Measurements from ENCODE around the gene EIF3K. TPM values are rescaled to one million over a fixed set of nuclear protein-coding genes. Genes with fewer than 3 reads are reported as not detected.

The EIF3K gene
- polyA plus RNA-seq, 2 donors, result 248 to 396 TPM

DNA sequence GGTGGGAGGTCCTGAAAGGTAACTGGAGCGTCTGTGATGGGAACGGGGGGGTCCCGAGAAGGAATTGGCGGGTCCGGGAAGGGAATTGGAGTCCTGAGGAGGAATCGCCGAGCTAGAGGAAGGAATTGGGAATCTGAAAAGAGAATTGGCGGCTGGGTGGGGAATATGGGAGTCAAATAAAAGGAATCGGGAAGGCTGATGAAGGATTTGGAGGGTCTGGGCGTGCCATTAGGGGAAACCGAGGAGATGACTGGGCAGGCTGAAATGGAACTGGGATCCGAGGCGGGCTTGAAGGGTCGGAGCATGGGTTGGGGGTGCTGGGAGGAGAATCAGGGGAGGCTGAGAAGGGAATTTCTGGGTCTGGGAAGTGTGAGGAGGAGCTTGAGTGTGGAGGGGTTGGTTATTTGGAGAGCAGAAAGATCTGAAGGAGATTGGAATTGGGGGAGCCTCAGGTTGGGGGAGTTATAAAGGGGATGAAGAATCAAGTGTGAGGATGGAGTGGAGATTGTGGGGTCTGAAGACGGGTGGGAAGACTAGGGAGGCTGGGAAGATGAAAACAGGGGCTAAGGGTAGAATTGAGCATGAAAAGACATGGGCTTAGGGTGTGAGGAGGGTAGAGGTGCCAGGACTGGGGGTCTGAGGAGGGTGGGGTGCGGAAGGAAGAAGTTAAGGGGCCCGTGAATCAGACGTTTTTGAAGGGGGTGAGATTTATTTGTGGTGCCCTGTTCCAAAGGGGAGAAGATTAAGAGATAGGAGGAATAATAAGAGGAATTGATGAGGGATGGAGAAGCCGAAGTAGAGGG, 29.2 kb downstream of the EIF3K start:
- H3K4me3 ChIP-seq (ENCODE audit: low read depth in 1 of 2, low read length in 2 of 2), result peak overlapping the region; percentile 94 to 95
- H3K36me3 ChIP-seq (ENCODE audit: control insufficient read depth in 2 of 2, insufficient read depth in 2 of 2, low read length in 1 of 2), result no peaks in the 10 kb centered on the region
- peaks cover 0 to 10% of the 10 kb centered on the region in 2 donors for H3K4me1 ChIP-seq (ENCODE audit: control insufficient read depth in 2 of 2, insufficient read depth in 2 of 2, low read length in 1 of 2)
- 0 to 1% methylated on average over 19 of the region's 19 CpGs for WGBS, 2 donors
- H3K27me3 ChIP-seq (ENCODE audit: control insufficient read depth in 1 of 2, insufficient read depth in 2 of 2, low read length in 2 of 2), result no peaks in the 10 kb centered on the region
- H3K27ac ChIP-seq (ENCODE audit: low read depth in 2 of 2, low read length in 1 of 2), result peak overlapping the region; percentile 91 to 99
- no peaks in the 10 kb centered on the region for H3K9me3 ChIP-seq (ENCODE audit: control insufficient read depth in 2 of 2, insufficient read depth in 1 of 2, low read depth in 1 of 2, low read length in 1 of 2)

DNA sequence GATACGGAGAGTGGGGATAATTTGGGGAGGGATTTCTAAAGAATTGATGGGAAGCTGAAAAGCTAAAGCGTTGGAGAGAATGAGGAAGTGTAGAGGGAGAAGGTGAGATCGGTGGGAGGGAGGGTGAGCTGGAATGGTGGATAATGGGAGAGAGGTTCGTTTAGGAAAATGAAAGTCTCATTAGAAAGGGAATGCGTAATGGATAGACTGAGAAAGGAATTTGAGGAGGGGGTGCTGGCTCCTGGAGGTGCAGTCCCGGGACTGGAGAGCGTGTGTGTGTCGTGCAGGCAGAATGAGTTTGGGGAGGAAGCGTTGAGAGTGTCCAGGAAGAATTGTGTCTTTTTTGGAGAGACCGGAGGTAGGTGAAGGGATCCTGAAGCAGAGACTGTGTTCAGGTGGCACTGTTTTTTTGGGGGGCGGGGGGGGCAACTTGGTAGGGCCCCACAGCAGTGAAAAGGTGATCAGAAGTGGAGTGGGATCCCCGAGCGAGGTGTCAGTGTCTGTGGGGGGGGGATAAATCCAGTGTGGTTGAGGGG, 29.8 kb downstream of the EIF3K start:
- Histone ChIP-seq H3K4me3 (ENCODE audit: low read depth in 1 of 2, low read length in 2 of 2) (peak overlapping the region; percentile 94 to 95), H3K27me3 (ENCODE audit: control insufficient read depth in 1 of 2, insufficient read depth in 2 of 2, low read length in 2 of 2) (no peaks in the 10 kb centered on the region), H3K9me3 (ENCODE audit: control insufficient read depth in 2 of 2, insufficient read depth in 1 of 2, low read depth in 1 of 2, low read length in 1 of 2) (no peaks in the 10 kb centered on the region), H3K27ac (ENCODE audit: low read depth in 2 of 2, low read length in 1 of 2) (peak overlapping the region; percentile 91 to 99), H3K36me3 (ENCODE audit: control insufficient read depth in 2 of 2, insufficient read depth in 2 of 2, low read length in 1 of 2) (no peaks in the 10 kb centered on the region), H3K4me1 (ENCODE audit: control insufficient read depth in 2 of 2, insufficient read depth in 2 of 2, low read length in 1 of 2) (peaks cover 0 to 10% of the 10 kb centered on the region in 2 donors)
- WGBS, 2 donors, result 1 to 2% methylated on average over 13 of the region's 13 CpGs

DNA sequence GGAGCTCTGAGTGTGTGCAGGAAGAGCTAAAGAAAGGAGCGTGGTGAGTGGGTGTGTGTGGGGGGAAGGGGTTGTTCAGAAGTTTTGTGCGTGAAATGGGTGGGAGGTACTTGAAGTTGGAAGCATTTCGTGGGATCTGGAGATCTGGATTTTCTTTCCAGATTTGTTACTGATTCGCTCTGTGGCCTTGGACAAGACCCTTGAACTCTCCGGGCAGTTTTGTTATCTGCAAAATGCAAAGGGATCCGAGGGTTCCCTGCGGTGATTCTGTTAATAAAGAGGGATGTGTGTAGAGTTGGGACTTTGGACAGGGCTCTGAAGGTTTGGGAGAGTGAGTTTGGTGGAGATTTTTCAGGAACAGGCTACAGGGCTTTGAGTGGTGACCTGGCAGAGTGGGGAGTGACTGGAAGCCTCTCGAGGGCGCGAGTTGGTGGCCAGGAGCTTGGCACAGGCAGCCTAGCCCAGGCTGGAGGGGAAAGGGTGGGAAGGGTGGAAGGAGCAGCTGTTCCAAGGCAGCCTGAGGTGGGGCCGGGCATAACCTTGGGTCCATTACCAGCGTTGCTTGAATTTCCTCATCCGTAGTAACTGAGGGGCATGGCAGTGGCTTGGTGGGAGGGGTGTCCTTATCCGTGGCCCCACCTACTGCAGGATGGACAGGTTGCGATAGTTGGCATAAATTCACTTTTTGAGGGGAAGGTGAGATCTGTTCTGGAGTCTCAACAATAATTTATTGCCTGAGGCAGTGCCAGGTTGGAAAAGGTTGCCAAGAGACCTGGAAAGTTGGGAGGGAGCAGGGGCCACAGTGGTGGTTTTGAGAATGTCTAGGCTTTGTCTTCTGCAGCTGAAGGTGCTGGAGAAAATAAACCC, 30.6 kb downstream of the EIF3K start:
- Histone ChIP-seq H3K4me1 (ENCODE audit: control insufficient read depth in 2 of 2, insufficient read depth in 2 of 2, low read length in 1 of 2) (peaks cover 0 to 10% of the 10 kb centered on the region in 2 donors), H3K27ac (ENCODE audit: low read depth in 2 of 2, low read length in 1 of 2) (peak overlapping the region; percentile 91 to 99), H3K27me3 (ENCODE audit: control insufficient read depth in 1 of 2, insufficient read depth in 2 of 2, low read length in 2 of 2) (no peaks in the 10 kb centered on the region), H3K9me3 (ENCODE audit: control insufficient read depth in 2 of 2, insufficient read depth in 1 of 2, low read depth in 1 of 2, low read length in 1 of 2) (no peaks in the 10 kb centered on the region), H3K4me3 (ENCODE audit: low read depth in 1 of 2, low read length in 2 of 2) (peak overlapping the region; percentile 94 to 95), H3K36me3 (ENCODE audit: control insufficient read depth in 2 of 2, insufficient read depth in 2 of 2, low read length in 1 of 2) (no peaks in the 10 kb centered on the region)
- WGBS, 2 donors, result 9 to 12% methylated on average over 15 of the region's 15 CpGs

DNA sequence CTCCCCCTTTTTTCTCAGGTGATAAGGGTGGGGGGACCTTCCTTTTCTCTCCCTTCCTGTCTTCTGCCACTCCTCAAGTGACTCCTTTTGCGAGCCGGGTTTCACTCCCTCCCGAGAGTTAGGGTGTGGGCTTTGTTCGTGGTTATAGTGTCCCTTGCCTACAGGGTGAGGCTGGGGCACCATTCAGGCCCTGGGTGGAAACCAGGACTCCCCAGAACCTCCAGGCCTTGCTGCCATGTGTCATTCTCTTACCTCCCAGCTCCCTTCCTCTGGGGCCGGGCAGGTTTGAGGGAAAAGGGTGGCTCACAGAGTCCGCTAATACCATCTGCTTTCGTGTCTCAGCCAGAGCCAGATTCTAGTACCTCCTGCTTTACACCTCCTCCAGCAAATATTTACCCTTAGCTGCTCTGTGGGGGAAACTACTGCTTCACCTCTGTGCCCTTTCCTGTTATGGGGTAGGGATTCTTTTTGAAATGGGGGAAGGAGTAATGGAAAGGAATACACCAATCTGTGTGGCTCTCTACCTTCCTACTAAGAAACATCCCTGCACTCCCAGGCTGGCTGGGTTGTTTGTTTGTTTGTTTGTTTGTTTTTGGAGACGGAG, 31.3 kb downstream of the EIF3K start:
- Histone ChIP-seq H3K4me1 (ENCODE audit: control insufficient read depth in 2 of 2, insufficient read depth in 2 of 2, low read length in 1 of 2) (peaks cover 0 to 10% of the 10 kb centered on the region in 2 donors), H3K4me3 (ENCODE audit: low read depth in 1 of 2, low read length in 2 of 2) (peak overlapping the region; percentile 94 to 95), H3K9me3 (ENCODE audit: control insufficient read depth in 2 of 2, insufficient read depth in 1 of 2, low read depth in 1 of 2, low read length in 1 of 2) (no peaks in the 10 kb centered on the region), H3K27ac (ENCODE audit: low read depth in 2 of 2, low read length in 1 of 2) (peak overlapping the region; percentile 91 to 99), H3K27me3 (ENCODE audit: control insufficient read depth in 1 of 2, insufficient read depth in 2 of 2, low read length in 2 of 2) (no peaks in the 10 kb centered on the region), H3K36me3 (ENCODE audit: control insufficient read depth in 2 of 2, insufficient read depth in 2 of 2, low read length in 1 of 2) (no peaks in the 10 kb centered on the region)
- 15 to 20% methylated on average over 8 of the region's 8 CpGs for WGBS, 2 donors

DNA sequence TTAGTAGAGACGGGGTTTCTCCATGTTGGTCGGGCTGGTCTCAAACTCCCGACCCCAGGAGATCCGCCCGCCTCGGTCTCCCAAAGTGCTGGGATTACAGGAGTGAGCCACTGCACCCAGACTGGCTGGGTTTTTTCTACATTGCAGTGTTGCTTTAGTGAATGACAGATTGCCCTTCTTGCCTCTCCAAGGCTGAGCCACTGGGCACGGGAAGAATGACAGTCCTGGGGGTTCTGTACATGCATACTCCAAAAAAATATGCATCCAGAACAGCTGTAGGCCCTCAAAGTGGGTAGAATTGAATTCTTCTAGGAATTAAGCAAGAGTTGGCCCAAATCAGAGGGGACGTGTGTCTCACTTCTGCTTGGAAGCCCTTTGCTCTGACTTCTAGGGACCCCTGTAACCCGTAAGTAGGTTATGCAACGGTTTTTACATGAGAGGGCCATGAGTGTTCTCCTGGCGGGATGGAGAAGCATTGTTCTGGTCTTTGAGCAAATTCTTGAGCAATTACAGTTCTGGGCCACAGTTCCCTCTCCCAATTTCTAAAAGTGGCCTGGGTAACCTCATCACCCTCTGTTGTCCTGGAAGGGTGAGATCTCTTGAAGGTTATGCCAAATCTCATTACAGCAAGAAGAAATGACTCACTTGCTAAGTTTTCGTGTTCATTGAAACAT, 32.1 kb downstream of the EIF3K start:
- Histone ChIP-seq H3K36me3 (ENCODE audit: control insufficient read depth in 2 of 2, insufficient read depth in 2 of 2, low read length in 1 of 2) (no peaks in the 10 kb centered on the region), H3K27me3 (ENCODE audit: control insufficient read depth in 1 of 2, insufficient read depth in 2 of 2, low read length in 2 of 2) (no peaks in the 10 kb centered on the region), H3K9me3 (ENCODE audit: control insufficient read depth in 2 of 2, insufficient read depth in 1 of 2, low read depth in 1 of 2, low read length in 1 of 2) (no peaks in the 10 kb centered on the region), H3K4me3 (ENCODE audit: low read depth in 1 of 2, low read length in 2 of 2) (peak overlapping the region; percentile 94 to 95), H3K27ac (ENCODE audit: low read depth in 2 of 2, low read length in 1 of 2) (peak overlapping the region; percentile 91 to 99), H3K4me1 (ENCODE audit: control insufficient read depth in 2 of 2, insufficient read depth in 2 of 2, low read length in 1 of 2) (peaks cover 0 to 11% of the 10 kb centered on the region in 2 donors)
- 50 to 52% methylated on average over 12 of the region's 12 CpGs for WGBS, 2 donors

DNA sequence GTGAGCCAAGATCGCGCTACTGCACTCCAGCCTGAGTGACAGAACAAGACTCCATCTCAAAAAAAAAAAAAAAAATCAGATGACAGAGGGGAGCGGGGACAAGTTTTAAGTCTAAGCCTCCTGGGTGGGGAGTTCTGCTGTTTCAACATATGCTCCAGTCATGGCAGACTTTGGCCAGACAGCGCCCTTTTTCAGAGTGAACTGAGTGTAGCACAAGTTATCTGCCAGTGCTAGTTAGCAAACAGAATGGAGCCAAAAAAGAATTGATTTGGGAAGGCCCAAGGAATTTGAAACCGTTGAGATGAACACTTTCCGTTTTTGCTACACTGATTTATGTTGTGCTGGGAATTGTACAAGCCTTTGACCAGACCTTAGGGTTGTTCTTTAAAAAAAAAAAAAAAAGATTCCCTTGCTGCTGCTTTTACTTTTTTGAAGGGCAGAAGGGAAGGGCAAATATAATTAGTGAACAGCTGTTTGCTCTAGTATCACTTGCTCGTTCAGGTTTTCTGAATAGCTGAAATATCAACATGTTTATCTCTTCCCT, 34.1 kb downstream of the EIF3K start:
- peak overlapping the region; percentile 88 to 91 for H3K27ac ChIP-seq (ENCODE audit: low read depth in 2 of 2, low read length in 1 of 2)
- no peak overlapping the region for H3K4me3 ChIP-seq (ENCODE audit: low read depth in 1 of 2, low read length in 2 of 2)
- no peaks in the 10 kb centered on the region for H3K9me3 ChIP-seq (ENCODE audit: control insufficient read depth in 2 of 2, insufficient read depth in 1 of 2, low read depth in 1 of 2, low read length in 1 of 2)
- 17 to 38% methylated on average over 7 of the region's 7 CpGs for WGBS, 2 donors
- H3K4me1 ChIP-seq (ENCODE audit: control insufficient read depth in 2 of 2, insufficient read depth in 2 of 2, low read length in 1 of 2), result peaks cover 5 to 19% of the 10 kb centered on the region in 2 donors
- no peaks in the 10 kb centered on the region for H3K27me3 ChIP-seq (ENCODE audit: control insufficient read depth in 1 of 2, insufficient read depth in 2 of 2, low read length in 2 of 2)
- no peaks in the 10 kb centered on the region for H3K36me3 ChIP-seq (ENCODE audit: control insufficient read depth in 2 of 2, insufficient read depth in 2 of 2, low read length in 1 of 2)

DNA sequence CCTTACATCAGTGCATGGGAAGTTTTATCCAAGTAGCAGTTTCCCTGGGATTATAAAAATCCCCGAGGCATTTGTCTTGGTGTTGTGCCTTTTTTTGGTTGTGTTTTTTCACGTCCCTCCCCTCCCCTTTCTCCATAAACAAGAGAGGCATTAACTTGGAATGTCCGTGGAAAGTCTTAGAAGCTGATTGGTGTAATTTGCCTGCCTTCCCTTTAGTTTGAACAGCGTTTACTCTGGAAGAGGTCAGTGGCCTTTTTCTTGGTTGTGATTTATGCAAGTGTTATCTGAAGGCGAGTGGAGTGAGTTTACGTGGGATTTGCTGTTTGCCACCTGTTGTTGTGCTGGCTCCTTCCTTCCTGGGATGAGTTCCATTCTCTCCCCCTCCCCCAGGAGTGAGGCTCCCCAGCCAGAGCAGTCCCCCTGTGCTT, 35.7 kb downstream of the EIF3K start:
- Histone ChIP-seq H3K9me3 (ENCODE audit: control insufficient read depth in 2 of 2, insufficient read depth in 1 of 2, low read depth in 1 of 2, low read length in 1 of 2) (no peaks in the 10 kb centered on the region), H3K27ac (ENCODE audit: low read depth in 2 of 2, low read length in 1 of 2) (peak overlapping the region; percentile 84 to 89), H3K36me3 (ENCODE audit: control insufficient read depth in 2 of 2, insufficient read depth in 2 of 2, low read length in 1 of 2) (no peaks in the 10 kb centered on the region), H3K27me3 (ENCODE audit: control insufficient read depth in 1 of 2, insufficient read depth in 2 of 2, low read length in 2 of 2) (no peaks in the 10 kb centered on the region), H3K4me3 (ENCODE audit: low read depth in 1 of 2, low read length in 2 of 2) (no peak overlapping the region), H3K4me1 (ENCODE audit: control insufficient read depth in 2 of 2, insufficient read depth in 2 of 2, low read length in 1 of 2) (peaks cover 5 to 25% of the 10 kb centered on the region in 2 donors)
- 20 to 26% methylated on average over 6 of the region's 6 CpGs for WGBS, 2 donors

DNA sequence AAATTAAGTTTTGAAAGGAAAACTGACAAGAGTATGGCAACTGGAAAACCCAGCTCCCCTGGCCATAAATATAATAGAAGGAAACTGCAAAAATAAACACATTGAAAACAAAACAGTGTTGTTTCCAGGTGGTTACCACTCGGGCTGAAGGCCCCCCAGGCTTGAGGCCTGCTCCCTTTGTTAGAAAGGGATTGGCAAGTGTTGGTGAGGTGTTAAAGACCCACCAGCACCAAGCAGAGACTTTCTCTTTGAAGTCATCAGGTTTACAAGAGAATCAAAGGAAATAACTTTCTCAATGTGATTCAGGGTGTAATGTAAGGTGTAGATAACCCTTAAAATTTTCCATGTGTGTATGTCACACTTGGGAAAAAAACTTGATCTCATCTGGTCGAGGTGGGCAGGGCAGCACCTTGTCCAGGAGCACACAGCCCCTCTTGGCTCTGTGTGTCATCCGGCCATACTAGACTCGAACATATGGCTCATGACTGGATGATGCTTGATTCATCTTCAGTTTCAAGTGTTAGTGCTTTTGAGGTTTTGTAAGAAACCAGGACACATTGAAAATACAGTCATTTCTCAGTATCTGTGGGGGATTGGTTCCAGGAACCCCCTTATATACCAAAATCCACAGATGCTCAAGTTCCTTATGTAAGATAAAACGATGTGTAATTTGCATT, 36.3 kb downstream of the EIF3K start:
- Histone ChIP-seq H3K27ac (ENCODE audit: low read depth in 2 of 2, low read length in 1 of 2) (peak overlapping the region; percentile 84 to 89), H3K4me1 (ENCODE audit: control insufficient read depth in 2 of 2, insufficient read depth in 2 of 2, low read length in 1 of 2) (peaks cover 5 to 25% of the 10 kb centered on the region in 2 donors), H3K36me3 (ENCODE audit: control insufficient read depth in 2 of 2, insufficient read depth in 2 of 2, low read length in 1 of 2) (no peaks in the 10 kb centered on the region), H3K27me3 (ENCODE audit: control insufficient read depth in 1 of 2, insufficient read depth in 2 of 2, low read length in 2 of 2) (no peaks in the 10 kb centered on the region), H3K9me3 (ENCODE audit: control insufficient read depth in 2 of 2, insufficient read depth in 1 of 2, low read depth in 1 of 2, low read length in 1 of 2) (no peaks in the 10 kb centered on the region), H3K4me3 (ENCODE audit: low read depth in 1 of 2, low read length in 2 of 2) (no peak overlapping the region)
- 44 to 47% methylated on average over 5 of the region's 5 CpGs for WGBS, 2 donors

Data from esophagus (tissue), 2 donors.